ENCODE results near the gene DCST1. TPM values are rescaled to one million over a fixed set of nuclear protein-coding genes. Genes with fewer than 3 reads are reported as not detected.

Gene DCST1
- total and polyA plus RNA-seq, 4 donors, result not detected

DNA sequence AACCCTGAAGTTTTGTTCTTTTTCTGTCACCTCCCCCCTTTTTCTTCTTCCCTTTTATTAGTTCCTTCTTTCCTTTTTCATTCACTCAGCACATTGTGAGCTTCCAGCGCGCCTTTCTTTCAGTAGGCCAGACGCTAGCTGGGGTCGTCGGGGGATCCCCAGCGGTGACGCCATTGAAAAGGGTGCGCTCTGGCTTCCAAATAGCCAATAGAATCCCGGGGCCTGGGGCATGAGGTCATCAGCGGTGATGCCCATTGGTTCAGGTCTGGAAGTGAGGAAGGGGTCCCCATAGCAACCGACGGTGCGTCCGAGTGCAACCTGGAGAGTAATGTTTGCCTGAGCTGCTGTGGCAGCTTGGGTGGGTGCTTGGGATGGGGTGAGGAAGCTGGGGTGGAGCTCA lies 38.1 kb downstream of the DCST1 start:
- H3K27ac ChIP-seq (ENCODE audit: low read depth in 1 of 2, low read length in 2 of 2), result no peak overlapping the region
- H3K9ac ChIP-seq (ENCODE audit: low read depth in 1 of 2, low read length in 2 of 2), result no peak overlapping the region
- H3K4me3 ChIP-seq (ENCODE audit: low read depth in 1 of 3, low read length in 3 of 3), result no peak overlapping the region
- H3K4me1 ChIP-seq (ENCODE audit: control insufficient read depth in 4 of 4, insufficient read depth in 4 of 4, low read length in 3 of 4), result peaks cover 4 to 12% (median 7%) of the 10 kb centered on the region in 4 donors
- H3K36me3 ChIP-seq (ENCODE audit: control insufficient read depth in 4 of 4, insufficient read depth in 3 of 4, low read depth in 1 of 4, low read length in 3 of 4), result peaks cover 0 to 2% (median 0%) of the 10 kb centered on the region in 4 donors
- no peak for TF ChIP-seq EGR1 (IDR thresholded peaks at IDR 0.05; ENCODE audit: low read depth in 2 of 2)
- TF ChIP-seq FOXA1 (IDR thresholded peaks at IDR 0.05), result no peak
- no peak for TF ChIP-seq RAD21 (IDR thresholded peaks at IDR 0.05)
- no peak for TF ChIP-seq NR2F2 (IDR thresholded peaks at IDR 0.05)
- TF ChIP-seq HNF4A (conservative IDR thresholded peaks at IDR 0.05), result no peak
- no peak for TF ChIP-seq FOXA2 (IDR thresholded peaks at IDR 0.05)
- TF ChIP-seq JUND (IDR thresholded peaks at IDR 0.05), result no peak
- TF ChIP-seq, protein P1, sequence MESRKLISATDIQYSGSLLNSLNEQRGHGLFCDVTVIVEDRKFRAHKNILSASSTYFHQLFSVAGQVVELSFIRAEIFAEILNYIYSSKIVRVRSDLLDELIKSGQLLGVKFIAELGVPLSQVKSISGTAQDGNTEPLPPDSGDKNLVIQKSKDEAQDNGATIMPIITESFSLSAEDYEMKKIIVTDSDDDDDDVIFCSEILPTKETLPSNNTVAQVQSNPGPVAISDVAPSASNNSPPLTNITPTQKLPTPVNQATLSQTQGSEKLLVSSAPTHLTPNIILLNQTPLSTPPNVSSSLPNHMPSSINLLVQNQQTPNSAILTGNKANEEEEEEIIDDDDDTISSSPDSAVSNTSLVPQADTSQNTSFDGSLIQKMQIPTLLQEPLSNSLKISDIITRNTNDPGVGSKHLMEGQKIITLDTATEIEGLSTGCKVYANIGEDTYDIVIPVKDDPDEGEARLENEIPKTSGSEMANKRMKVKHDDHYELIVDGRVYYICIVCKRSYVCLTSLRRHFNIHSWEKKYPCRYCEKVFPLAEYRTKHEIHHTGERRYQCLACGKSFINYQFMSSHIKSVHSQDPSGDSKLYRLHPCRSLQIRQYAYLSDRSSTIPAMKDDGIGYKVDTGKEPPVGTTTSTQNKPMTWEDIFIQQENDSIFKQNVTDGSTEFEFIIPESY (IDR thresholded peaks at IDR 0.05), result no peak
- H3K27me3 ChIP-seq (ENCODE audit: control insufficient read depth in 4 of 4, insufficient read depth in 4 of 4, low read length in 3 of 4), result no peaks in the 10 kb centered on the region
- DNase-seq (ENCODE audit: low spot score), result no peak
- no peaks in the 10 kb centered on the region for H3K9me3 ChIP-seq (ENCODE audit: control insufficient read depth in 4 of 4, low read length in 3 of 4)
- WGBS, result 52% methylated on average over 14 of the region's 14 CpGs

DNA sequence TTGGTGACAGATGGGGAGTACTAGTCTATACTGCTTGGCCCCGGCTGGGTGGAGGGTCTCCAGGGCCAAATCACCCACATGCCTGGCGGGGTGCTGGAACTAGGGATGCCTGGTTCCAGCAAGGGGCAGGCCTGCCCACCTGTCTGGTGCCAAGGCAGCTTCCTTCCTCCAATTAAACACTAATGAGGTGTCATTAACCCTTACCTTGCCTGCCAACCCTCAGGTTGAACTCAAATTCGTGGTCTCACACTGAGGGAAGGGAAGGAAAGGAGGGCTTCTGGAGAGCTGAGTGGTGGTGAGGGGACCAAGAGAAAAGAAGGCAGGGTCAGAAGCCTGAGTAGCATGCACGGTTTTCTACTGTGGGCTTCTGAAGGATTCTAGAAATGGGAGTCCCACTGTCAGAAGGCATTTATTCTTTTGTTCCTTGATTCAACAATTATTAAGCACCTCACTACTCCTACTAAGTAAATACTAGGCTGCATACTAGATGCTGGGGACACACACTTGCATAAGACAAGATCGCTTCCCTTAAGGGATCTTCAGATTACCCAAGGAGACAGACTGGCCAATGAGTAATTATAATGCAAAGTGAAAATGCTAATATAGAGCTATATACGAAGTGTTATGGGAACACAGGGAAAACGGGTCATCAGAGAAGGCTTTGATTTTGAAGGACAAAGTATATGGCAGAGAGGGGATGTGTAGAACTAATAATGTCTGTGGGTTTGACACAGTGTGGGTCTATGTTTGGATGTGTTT lies 39.1 kb downstream of the DCST1 start:
- Histone ChIP-seq H3K9ac (ENCODE audit: low read depth in 1 of 2, low read length in 2 of 2) (no peak overlapping the region), H3K4me1 (ENCODE audit: control insufficient read depth in 4 of 4, insufficient read depth in 4 of 4, low read length in 3 of 4) (peaks cover 4 to 12% (median 7%) of the 10 kb centered on the region in 4 donors), H3K27ac (ENCODE audit: low read depth in 1 of 2, low read length in 2 of 2) (no peak overlapping the region), H3K4me3 (ENCODE audit: low read depth in 1 of 3, low read length in 3 of 3) (no peak overlapping the region), H3K9me3 (ENCODE audit: control insufficient read depth in 4 of 4, low read length in 3 of 4) (no peaks in the 10 kb centered on the region), H3K36me3 (ENCODE audit: control insufficient read depth in 4 of 4, insufficient read depth in 3 of 4, low read depth in 1 of 4, low read length in 3 of 4) (peaks cover 0 to 2% (median 0%) of the 10 kb centered on the region in 4 donors), H3K27me3 (ENCODE audit: control insufficient read depth in 4 of 4, insufficient read depth in 4 of 4, low read length in 3 of 4) (no peaks in the 10 kb centered on the region)
- DNase-seq (ENCODE audit: low spot score), result no peak
- TF ChIP-seq HNF4A (conservative IDR thresholded peaks at IDR 0.05), result no peak
- TF ChIP-seq EGR1 (IDR thresholded peaks at IDR 0.05; ENCODE audit: low read depth in 2 of 2), result no peak
- TF ChIP-seq, protein P2, sequence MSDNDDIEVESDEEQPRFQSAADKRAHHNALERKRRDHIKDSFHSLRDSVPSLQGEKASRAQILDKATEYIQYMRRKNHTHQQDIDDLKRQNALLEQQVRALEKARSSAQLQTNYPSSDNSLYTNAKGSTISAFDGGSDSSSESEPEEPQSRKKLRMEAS (IDR thresholded peaks at IDR 0.05), result no peak
- TF ChIP-seq RAD21 (IDR thresholded peaks at IDR 0.05), result no peak
- TF ChIP-seq JUND (IDR thresholded peaks at IDR 0.05), result no peak
- TF ChIP-seq YY1 (IDR thresholded peaks at IDR 0.05), result no peak
- no peak for TF ChIP-seq SP1 (IDR thresholded peaks at IDR 0.05)
- TF ChIP-seq RXRA (IDR thresholded peaks at IDR 0.05), result no peak
- TF ChIP-seq, protein P3, sequence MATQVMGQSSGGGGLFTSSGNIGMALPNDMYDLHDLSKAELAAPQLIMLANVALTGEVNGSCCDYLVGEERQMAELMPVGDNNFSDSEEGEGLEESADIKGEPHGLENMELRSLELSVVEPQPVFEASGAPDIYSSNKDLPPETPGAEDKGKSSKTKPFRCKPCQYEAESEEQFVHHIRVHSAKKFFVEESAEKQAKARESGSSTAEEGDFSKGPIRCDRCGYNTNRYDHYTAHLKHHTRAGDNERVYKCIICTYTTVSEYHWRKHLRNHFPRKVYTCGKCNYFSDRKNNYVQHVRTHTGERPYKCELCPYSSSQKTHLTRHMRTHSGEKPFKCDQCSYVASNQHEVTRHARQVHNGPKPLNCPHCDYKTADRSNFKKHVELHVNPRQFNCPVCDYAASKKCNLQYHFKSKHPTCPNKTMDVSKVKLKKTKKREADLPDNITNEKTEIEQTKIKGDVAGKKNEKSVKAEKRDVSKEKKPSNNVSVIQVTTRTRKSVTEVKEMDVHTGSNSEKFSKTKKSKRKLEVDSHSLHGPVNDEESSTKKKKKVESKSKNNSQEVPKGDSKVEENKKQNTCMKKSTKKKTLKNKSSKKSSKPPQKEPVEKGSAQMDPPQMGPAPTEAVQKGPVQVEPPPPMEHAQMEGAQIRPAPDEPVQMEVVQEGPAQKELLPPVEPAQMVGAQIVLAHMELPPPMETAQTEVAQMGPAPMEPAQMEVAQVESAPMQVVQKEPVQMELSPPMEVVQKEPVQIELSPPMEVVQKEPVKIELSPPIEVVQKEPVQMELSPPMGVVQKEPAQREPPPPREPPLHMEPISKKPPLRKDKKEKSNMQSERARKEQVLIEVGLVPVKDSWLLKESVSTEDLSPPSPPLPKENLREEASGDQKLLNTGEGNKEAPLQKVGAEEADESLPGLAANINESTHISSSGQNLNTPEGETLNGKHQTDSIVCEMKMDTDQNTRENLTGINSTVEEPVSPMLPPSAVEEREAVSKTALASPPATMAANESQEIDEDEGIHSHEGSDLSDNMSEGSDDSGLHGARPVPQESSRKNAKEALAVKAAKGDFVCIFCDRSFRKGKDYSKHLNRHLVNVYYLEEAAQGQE (IDR thresholded peaks at IDR 0.05), result no peak
- no peak for TF ChIP-seq NR2F2 (IDR thresholded peaks at IDR 0.05)
- whole genome bisulfite sequencing, result 68% methylated on average over 7 of the region's 7 CpGs

All from liver (tissue), 9 donors.